A549 treated with AZD2906 at 1 μM for 4 hours (cell line): ENCODE data around the gene SPRY2. TPM values are rescaled to one million over a fixed set of nuclear protein-coding genes. Genes with fewer than 3 reads are reported as not detected.

Experiments used
- total RNA-seq: library from RNA; stranded (reverse); fragments of 200-300 nt; extraction: Qiagen RNA extraction; gene quantifications from 5 replicates; pipeline ENCODE4 v1.2.3, GENCODE V29; 2022

Gene SPRY2, protein sequence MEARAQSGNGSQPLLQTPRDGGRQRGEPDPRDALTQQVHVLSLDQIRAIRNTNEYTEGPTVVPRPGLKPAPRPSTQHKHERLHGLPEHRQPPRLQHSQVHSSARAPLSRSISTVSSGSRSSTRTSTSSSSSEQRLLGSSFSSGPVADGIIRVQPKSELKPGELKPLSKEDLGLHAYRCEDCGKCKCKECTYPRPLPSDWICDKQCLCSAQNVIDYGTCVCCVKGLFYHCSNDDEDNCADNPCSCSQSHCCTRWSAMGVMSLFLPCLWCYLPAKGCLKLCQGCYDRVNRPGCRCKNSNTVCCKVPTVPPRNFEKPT
- total RNA-seq, result 16.3 to 18.9 TPM (median 17.3 TPM) in 5 replicates

GRCh38 chr13:80341101-80341755, at the start of gene SPRY2:
Gene SPRY2, minus strand, starts transcription at chr13:80341126. Its CDS starts 3,421 bp downstream, at chr13:80337705.

